Measurements from ENCODE around the gene ANKRA2. TPM values are rescaled to one million over a fixed set of nuclear protein-coding genes. Genes with fewer than 3 reads are reported as not detected.

Gene ANKRA2
- total RNA-seq, 1 donor from 2014 or later = 28.9 TPM

GRCh38 chr5:73544429-73545402, 20.7 kb downstream of the ANKRA2 start:
- H3K27me3 Mint-ChIP-seq (ENCODE audit: low read depth) = peaks cover 12% of the 10 kb centered on the region
- no peak for TF ChIP-seq CTCF (IDR thresholded peaks at IDR 0.05; ENCODE audit: unreplicated experiment)
- no peak overlapping the region for H3K27ac Mint-ChIP-seq
- no peak overlapping the region for H3K4me3 Mint-ChIP-seq
- DNase-seq (ENCODE audit: low spot score in 2 of 2, unreplicated experiment in 2 of 2) = no peak
- no peaks in the 10 kb centered on the region for H3K9me3 Mint-ChIP-seq
- H3K4me1 Mint-ChIP-seq = peaks cover 9% of the 10 kb centered on the region
- no peaks in the 10 kb centered on the region for H3K36me3 Mint-ChIP-seq

GRCh38 chr5:73542020-73542419, 23.4 kb downstream of the ANKRA2 start:
- H3K27me3 Mint-ChIP-seq (ENCODE audit: low read depth) = peaks cover 14% of the 10 kb centered on the region
- no peak for TF ChIP-seq CTCF (IDR thresholded peaks at IDR 0.05; ENCODE audit: unreplicated experiment)
- peaks cover 9% of the 10 kb centered on the region for H3K4me1 Mint-ChIP-seq
- DNase-seq (ENCODE audit: low spot score in 2 of 2, unreplicated experiment in 2 of 2) = no peak
- no peak overlapping the region for H3K4me3 Mint-ChIP-seq
- H3K27ac Mint-ChIP-seq = no peak overlapping the region
- H3K9me3 Mint-ChIP-seq = no peaks in the 10 kb centered on the region
- H3K36me3 Mint-ChIP-seq = no peaks in the 10 kb centered on the region

GRCh38 chr5:73540192-73540591, 25.2 kb downstream of the ANKRA2 start:
- no peaks in the 10 kb centered on the region for H3K36me3 Mint-ChIP-seq
- TF ChIP-seq CTCF (IDR thresholded peaks at IDR 0.05; ENCODE audit: unreplicated experiment) = no peak
- no peak for DNase-seq (ENCODE audit: low spot score in 2 of 2, unreplicated experiment in 2 of 2)
- peaks cover 14% of the 10 kb centered on the region for H3K27me3 Mint-ChIP-seq (ENCODE audit: low read depth)
- H3K9me3 Mint-ChIP-seq = peaks cover 4% of the 10 kb centered on the region
- H3K4me1 Mint-ChIP-seq = peaks cover 9% of the 10 kb centered on the region
- H3K27ac Mint-ChIP-seq = no peak overlapping the region
- H3K4me3 Mint-ChIP-seq = no peak overlapping the region

- Mint-ChIP-seq H3K4me1 (peaks cover 9% of the 10 kb centered on the region), H3K9me3 (peaks cover 7% of the 10 kb centered on the region), H3K27ac (no peak overlapping the region), H3K4me3 (no peak overlapping the region), H3K36me3 (no peaks in the 10 kb centered on the region), H3K27me3 (ENCODE audit: low read depth) (peaks cover 14% of the 10 kb centered on the region)
- no peak for DNase-seq (ENCODE audit: low spot score in 2 of 2, unreplicated experiment in 2 of 2)
- no peak for TF ChIP-seq CTCF (IDR thresholded peaks at IDR 0.05; ENCODE audit: unreplicated experiment)
Observed at GRCh38 chr5:73539730-73540129, 25.7 kb downstream of the ANKRA2 start.

- H3K9me3 Mint-ChIP-seq = peaks cover 20% of the 10 kb centered on the region
- DNase-seq (ENCODE audit: low spot score in 2 of 2, unreplicated experiment in 2 of 2) = no peak
- no peak overlapping the region for H3K4me3 Mint-ChIP-seq
- H3K36me3 Mint-ChIP-seq = no peaks in the 10 kb centered on the region
- peaks cover 30% of the 10 kb centered on the region for H3K27me3 Mint-ChIP-seq (ENCODE audit: low read depth)
- H3K4me1 Mint-ChIP-seq = peaks cover under 1% of the 10 kb centered on the region
- TF ChIP-seq CTCF (IDR thresholded peaks at IDR 0.05; ENCODE audit: unreplicated experiment) = no peak
- no peak overlapping the region for H3K27ac Mint-ChIP-seq
Observed at GRCh38 chr5:73534971-73535370, 30.5 kb downstream of the ANKRA2 start.
